IMR-90 (cell line): ENCODE measurements around the gene SMYD4. TPM values are rescaled to one million over a fixed set of nuclear protein-coding genes. Genes with fewer than 3 reads are reported as not detected.

ENCODE experiments used
- ATAC-seq: fragments of 200-7000 bp; cut with Tn5 transposase; 2 replicates; pipeline ENCODE4 v1.9.1; 2020; ENCODE audit warnings: low read depth, mild to moderate bottlenecking, moderate library complexity
- BruUV-seq: library from RNA; stranded (reverse); fragments of 400-500 nt; replicated peaks from 2 replicates; lab custom pipeline; 2021; lab: Mats Ljungman, UMichigan
- CTCF ChIA-PET: fragments of 300-600 bp; formaldehyde crosslinking; extraction: SDS; loops from one replicate; lab custom pipeline; 2021; ENCODE audit warnings: antibody characterized with exemption; lab: Yijun Ruan, JAX
- POLR2A ChIA-PET: fragments of 300-600 bp; sonication (Branson Sonifier 250); formaldehyde crosslinking; loops from one replicate; lab custom pipeline; 2022; ENCODE audit warnings: antibody characterized with exemption; ENCODE audit not compliant: unreplicated experiment; lab: Charles Lee
- DNase-seq: peaks from one replicate; pipeline ENCODE4 v3.0.0; 2013
- H2AFZ ChIP-seq: replicated peaks from 2 replicates; pipeline ENCODE3; 2013; ENCODE audit warnings: low read length, mild to moderate bottlenecking; ENCODE audit not compliant: poor library complexity
- H2AK5ac ChIP-seq: 2 replicates; pipeline ENCODE4 v1.6.1; 2013; ENCODE audit warnings: low read depth, low read length, inconsistent platforms
- H2AK9ac ChIP-seq: replicated peaks from 2 replicates; pipeline ENCODE3; 2013; ENCODE audit warnings: mild to moderate bottlenecking, low read depth, low read length, moderate library complexity; ENCODE audit not compliant: poor library complexity
- H2BK120ac ChIP-seq: 2 replicates; pipeline ENCODE4 v1.6.1; 2013; ENCODE audit warnings: low read depth, low read length, inconsistent platforms
- H2BK15ac ChIP-seq: 3 replicates; pipeline ENCODE4 v1.6.1; 2013; ENCODE audit warnings: low read depth, low read length, inconsistent platforms
- H2BK20ac ChIP-seq: 2 replicates; pipeline ENCODE4 v1.6.1; 2013; ENCODE audit warnings: low read depth, mild to moderate bottlenecking, inconsistent platforms, low read length, moderate library complexity
- H2BK5ac ChIP-seq: 2 replicates; pipeline ENCODE4 v1.6.1; 2013; ENCODE audit warnings: mild to moderate bottlenecking, low read depth, low read length, inconsistent platforms; ENCODE audit not compliant: poor library complexity, severe bottlenecking
- H3K14ac ChIP-seq: replicated peaks from 2 replicates; pipeline ENCODE4 v1.6.1; 2013; ENCODE audit warnings: low read depth, low read length, inconsistent platforms
- H3K18ac ChIP-seq: 2 replicates; pipeline ENCODE4 v1.6.1; 2013; ENCODE audit warnings: low read depth, low read length, control low read depth
- H3K23ac ChIP-seq: 2 replicates; pipeline ENCODE4 v1.6.1; 2013; ENCODE audit warnings: low read depth, low read length, inconsistent platforms
- H3K27ac ChIP-seq: 2 replicates; pipeline ENCODE4 v1.5.1; 2013; ENCODE audit warnings: mild to moderate bottlenecking, control low read depth, low read length; ENCODE audit not compliant: insufficient read depth
- H3K27me3 ChIP-seq: 2 replicates; pipeline ENCODE4 v1.6.1; 2013; ENCODE audit warnings: low read length; ENCODE audit not compliant: control insufficient read depth, insufficient read depth
- H3K36me3 ChIP-seq: 2 replicates; pipeline ENCODE4 v1.6.1; 2013; ENCODE audit warnings: low read length, mixed read lengths; ENCODE audit not compliant: control insufficient read depth, insufficient read depth
- H3K4ac ChIP-seq: 2 replicates; pipeline ENCODE4 v1.6.1; 2013; ENCODE audit warnings: low read depth, low read length, inconsistent platforms
- H3K4me1 ChIP-seq: 2 replicates; pipeline ENCODE4 v1.6.1; 2013; ENCODE audit warnings: low read length, mixed read lengths; ENCODE audit not compliant: control insufficient read depth, insufficient read depth
- H3K4me2 ChIP-seq: 2 replicates; pipeline ENCODE4 v1.6.1; 2013; ENCODE audit warnings: low read depth, mild to moderate bottlenecking, control low read depth, low read length, moderate library complexity
- H3K4me3 ChIP-seq: 2 replicates; pipeline ENCODE4 v1.5.1; 2013; ENCODE audit warnings: low read depth, mild to moderate bottlenecking, control low read depth, low read length, moderate library complexity; ENCODE audit not compliant: insufficient read depth
- H3K56ac ChIP-seq: 2 replicates; pipeline ENCODE4 v1.6.1; 2013; ENCODE audit warnings: low read length, inconsistent platforms; ENCODE audit not compliant: insufficient read depth; ENCODE audit errors: extremely low read depth
- H3K79me1 ChIP-seq, 2 experiments: 2 replicates each; pipeline ENCODE4 v1.6.1; 2013; ENCODE audit warnings: low read length in 2 of 2, inconsistent platforms in 1 of 2, low read depth in 1 of 2
- H3K9ac ChIP-seq: 2 replicates; pipeline ENCODE4 v1.6.1; 2013; ENCODE audit warnings: low read depth, low read length, control low read depth
- H3K9me1 ChIP-seq: 2 replicates; pipeline ENCODE4 v1.6.1; 2013; ENCODE audit warnings: low read length, inconsistent platforms; ENCODE audit not compliant: insufficient read depth
- H3K9me3 ChIP-seq: 2 replicates; pipeline ENCODE4 v1.6.1; 2013; ENCODE audit warnings: low read length; ENCODE audit not compliant: control insufficient read depth, insufficient read depth
- H4K20me1 ChIP-seq: 2 replicates; pipeline ENCODE4 v1.6.1; 2013; ENCODE audit warnings: low read length, inconsistent platforms; ENCODE audit not compliant: insufficient read depth
- H4K5ac ChIP-seq: 2 replicates; pipeline ENCODE4 v1.6.1; 2013; ENCODE audit warnings: mild to moderate bottlenecking, low read depth, low read length, control low read depth
- H4K8ac ChIP-seq, 2 experiments: 2 replicates each; pipeline ENCODE4 v1.6.1; 2013; ENCODE audit warnings: low read depth in 2 of 2, low read length in 2 of 2, control low read depth in 1 of 2, inconsistent platforms in 1 of 2
- H4K91ac ChIP-seq: 2 replicates; pipeline ENCODE4 v1.6.1; 2013; ENCODE audit warnings: low read depth, low read length, inconsistent platforms; ENCODE audit not compliant: insufficient read depth
- BHLHE40 ChIP-seq: fragments of 150-350 bp; IDR thresholded peaks from 2 replicates; pipeline ENCODE4 v1.6.1; 2016; ENCODE audit warnings: mild to moderate bottlenecking, low read depth, low read length
- CEBPB ChIP-seq: IDR thresholded peaks from 2 replicates; pipeline ENCODE4 v1.6.1; 2012; ENCODE audit warnings: low read depth, low read length, improper control_type of control experiment
- CHD1 ChIP-seq: IDR thresholded peaks from 2 replicates; pipeline ENCODE4 v1.6.1; 2012; ENCODE audit warnings: low read depth, low read length, improper control_type of control experiment
- CTCF ChIP-seq: conservative IDR thresholded peaks from 2 replicates; pipeline ENCODE4 v1.5.1; 2012; ENCODE audit warnings: mild to moderate bottlenecking, low read depth, low read length, improper control_type of control experiment
- FOS ChIP-seq: fragments of 150-350 bp; IDR thresholded peaks from 2 replicates; pipeline ENCODE4 v1.6.1; 2016; ENCODE audit warnings: low read depth, low read length
- MAFK ChIP-seq: IDR thresholded peaks from 2 replicates; pipeline ENCODE4 v1.6.1; 2012; ENCODE audit warnings: low read depth, low read length, improper control_type of control experiment
- MXI1 ChIP-seq: IDR thresholded peaks from 2 replicates; pipeline ENCODE4 v1.6.1; 2012; ENCODE audit warnings: low read depth, mild to moderate bottlenecking, low read length, moderate library complexity, borderline replicate concordance
- POLR2A ChIP-seq: IDR thresholded peaks from 2 replicates; pipeline ENCODE4 v1.6.1; 2012; ENCODE audit warnings: mild to moderate bottlenecking, low read depth, low read length
- RAD21 ChIP-seq: IDR thresholded peaks from 2 replicates; pipeline ENCODE4 v1.6.1; 2012; ENCODE audit warnings: low read length, improper control_type of control experiment
- RCOR1 ChIP-seq: IDR thresholded peaks from 2 replicates; pipeline ENCODE4 v1.6.1; 2012; ENCODE audit warnings: mild to moderate bottlenecking, low read length, improper control_type of control experiment; ENCODE audit not compliant: insufficient replicate concordance
- RFX5 ChIP-seq: IDR thresholded peaks from 2 replicates; pipeline ENCODE4 v1.8.0; 2012; ENCODE audit warnings: low read depth, mild to moderate bottlenecking, low read length, moderate library complexity
- SMC3 ChIP-seq: fragments of 150-350 bp; IDR thresholded peaks from 2 replicates; pipeline ENCODE4 v1.6.1; 2016; ENCODE audit warnings: low read depth, mild to moderate bottlenecking, antibody characterized with exemption, low read length, moderate library complexity
- WGBS, 2 experiments: methylation state at CpG; one replicate each; pipeline versions ENCODE4 v1.1.5 to v1.1.7; 2013; ENCODE audit warnings: missing lambda C conversion rate in 2 of 2; ENCODE audit not compliant: insufficient read length in 1 of 2; ENCODE audit errors: extremely low coverage in 2 of 2; 5-methylcytosine and 5-hydroxymethylcytosine counted together
- dilution Hi-C: fragments of 300-500 bp; cut with HindIII; formaldehyde crosslinking; loops from one replicate; pipeline ENCODE4 v1.14.3; 2018; ENCODE audit warnings: low sequenced_read_pairs; ENCODE audit not compliant: unreplicated experiment
- in situ Hi-C: fragments of 300-500 bp; cut with MboI; formaldehyde crosslinking; loops from 3 replicates; pipeline ENCODE4 v1.14.3; 2019; ENCODE audit warnings: low sequenced_read_pairs, inconsistent platforms, mixed read lengths
- intact Hi-C: fragments of 100-400 bp; cut with micrococcal nuclease; formaldehyde crosslinking; loops from 2 replicates; pipeline ENCODE4 v1.10.0; 2022
- polyA plus RNA-seq, 3 experiments: library from polyadenylated mRNA; depleted of rRNA; stranded (reverse); fragments of >200 nt; gene quantifications; 2 replicates each; pipeline ENCODE4 v1.2.3, GENCODE V29; 2012; ENCODE audit warnings: low replicate concordance in 1 of 3
- total RNA-seq: library from RNA; depleted of rRNA; stranded (reverse); fragments of >200 nt; gene quantifications from 2 replicates; pipeline ENCODE4 v1.2.3, GENCODE V29; 2012
- TF ChIP-seq, protein P1 (sequence below): fragments of 150-350 bp; IDR thresholded peaks from 2 replicates; pipeline ENCODE4 v1.6.1; 2016; ENCODE audit warnings: low read depth, mild to moderate bottlenecking, low read length, moderate library complexity, borderline replicate concordance

SMYD4 gene
- total and polyA plus RNA-seq, 2 of the 4 experiments (the other 2 are of a cell fraction), result 5.3 to 7.2 TPM

GRCh38 chr17:1872976-1873375 is 43.3 kb upstream of the SMYD4 start:
- Histone ChIP-seq H4K91ac (no peak overlapping the region), H4K8ac (no peak overlapping the region), H2BK15ac (no peak overlapping the region), H3K9ac (no peak overlapping the region), H3K4me3 (no peak overlapping the region), H4K5ac (no peak overlapping the region), H3K23ac (no peak overlapping the region), H2BK20ac (no peak overlapping the region), H3K4me1 (no peaks in the 10 kb centered on the region), H2BK5ac (no peak overlapping the region), H2BK120ac (no peak overlapping the region), H2AK5ac (no peak overlapping the region), H3K56ac (no peak overlapping the region), H3K27ac (no peak overlapping the region), H3K4ac (no peak overlapping the region), H4K20me1 (no peaks in the 10 kb centered on the region), H3K14ac (no peak overlapping the region), H3K27me3 (no peaks in the 10 kb centered on the region), H2AK9ac (no peak overlapping the region), H3K36me3 (peaks cover 26% of the 10 kb centered on the region), H2AFZ (no peak overlapping the region), H3K79me1 (peaks cover 0 to 14% of the 10 kb centered on the region in 2 experiments; a peak in 3 of 4 replicates), H3K4me2 (no peak overlapping the region), H3K9me1 (0 out of 2 replicates have a peak, but pooled peaks cover 4% of the 10 kb centered on the region), H3K18ac (no peak overlapping the region), H3K9me3 (no peaks in the 10 kb centered on the region)
- TF ChIP-seq CTCF (no peak), MXI1 (no peak), MAFK (no peak), SMC3 (no peak), BHLHE40 (no peak), RCOR1 (no peak), FOS (no peak), CEBPB (no peak), CHD1 (no peak), RFX5 (no peak), RAD21 (no peak), POLR2A (no peak)
- TF ChIP-seq, protein P1, sequence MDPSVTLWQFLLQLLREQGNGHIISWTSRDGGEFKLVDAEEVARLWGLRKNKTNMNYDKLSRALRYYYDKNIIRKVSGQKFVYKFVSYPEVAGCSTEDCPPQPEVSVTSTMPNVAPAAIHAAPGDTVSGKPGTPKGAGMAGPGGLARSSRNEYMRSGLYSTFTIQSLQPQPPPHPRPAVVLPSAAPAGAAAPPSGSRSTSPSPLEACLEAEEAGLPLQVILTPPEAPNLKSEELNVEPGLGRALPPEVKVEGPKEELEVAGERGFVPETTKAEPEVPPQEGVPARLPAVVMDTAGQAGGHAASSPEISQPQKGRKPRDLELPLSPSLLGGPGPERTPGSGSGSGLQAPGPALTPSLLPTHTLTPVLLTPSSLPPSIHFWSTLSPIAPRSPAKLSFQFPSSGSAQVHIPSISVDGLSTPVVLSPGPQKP, result no peak
- BruUV-seq, result no TSS peak
- in situ Hi-C loops (no loop called here), intact Hi-C loops (no loop called here), dilution Hi-C loops (no loop called here)
- ChIA-PET POLR2A (no interaction called here), CTCF (no interaction called here)
- DNase-seq, result no peak
- no CpG with 5 or more reads among the region's 4 CpGs for WGBS, 2 experiments
- no peak for ATAC-seq
